HL-60 (cell line): ENCODE results near the gene TTC27.

Experiments used
- CTCF ChIP-seq: IDR thresholded peaks from one replicate; pipeline ENCODE4 v1.5.1; 2011; ENCODE audit warnings: low read length, control low read depth, inconsistent platforms; ENCODE audit not compliant: insufficient read depth
- GABPA ChIP-seq: IDR thresholded peaks from 2 replicates; pipeline ENCODE4 v1.6.1; 2012; ENCODE audit warnings: low read depth
- POLR2AphosphoS5 ChIP-seq: IDR thresholded peaks from 2 replicates; pipeline ENCODE4 v1.6.1; 2012; ENCODE audit warnings: low read depth

DNA sequence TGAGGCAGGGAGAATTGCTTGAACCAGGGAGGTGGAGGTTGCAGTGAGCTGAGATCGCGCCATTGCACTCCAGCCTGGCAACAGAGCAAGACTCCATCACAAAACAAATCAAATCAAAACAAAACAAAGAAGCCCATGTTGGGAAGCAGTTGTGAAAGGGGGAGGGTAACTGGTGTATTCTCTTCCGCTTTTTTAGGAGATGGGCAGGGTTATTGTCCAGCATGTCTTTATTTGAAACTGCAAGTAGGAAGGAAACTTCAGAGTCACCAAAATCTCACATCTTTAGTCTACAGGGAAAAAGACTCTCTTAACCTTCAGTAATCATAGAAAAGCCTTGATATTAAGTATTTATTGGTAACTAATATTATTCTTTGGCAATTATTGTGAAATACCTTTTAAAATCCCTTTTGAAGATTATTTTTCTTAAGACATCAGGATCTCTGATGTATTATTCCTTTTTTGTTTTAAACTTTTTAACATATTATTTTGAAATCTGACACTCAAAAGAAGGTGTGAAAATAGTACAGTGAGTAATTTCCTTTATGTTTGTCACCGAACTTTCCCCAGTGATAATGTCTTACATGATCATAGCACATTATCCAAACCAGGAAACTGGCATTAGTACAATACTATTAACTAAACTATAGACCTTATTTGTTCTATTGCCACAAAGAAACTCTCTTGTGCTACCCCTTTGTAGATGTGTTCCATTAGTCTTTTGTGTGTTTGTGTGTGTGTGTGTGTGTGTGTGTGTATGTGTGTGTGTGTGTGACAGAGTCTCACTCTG, 234.6 kb downstream of the TTC27 start:
- TF ChIP-seq CTCF = no peak
- no peak for TF ChIP-seq POLR2AphosphoS5
- no peak for TF ChIP-seq GABPA
